ENCODE results near the gene MEF2C.

Gene MEF2C

GRCh38 chr5:88708021-88708420 is 175.0 kb downstream of the MEF2C start:
- intact Hi-C loops (cut with DNase I): no loop called here
- DNase-seq: no peak

GRCh38 chr5:88707216-88707965 is 175.6 kb downstream of the MEF2C start:
- intact Hi-C loops (cut with DNase I): no loop called here
- DNase-seq: no peak

- DNase-seq: no peak
- intact Hi-C loops (cut with DNase I): no loop called here
These were observed 180.7 kb downstream of the MEF2C start for GRCh38 chr5:88702332-88702731.

GRCh38 chr5:88700121-88700520 is 182.9 kb downstream of the MEF2C start:
- intact Hi-C loops (cut with DNase I): no loop called here
- no peak for DNase-seq

GRCh38 chr5:88698290-88698689 is 184.7 kb downstream of the MEF2C start:
- DNase-seq: no peak
- intact Hi-C loops (cut with DNase I): loop anchor here (10.0 kb wide), 1 partner anchor 743 kb away; no protein-coding TSS in a partner anchor

DNA sequence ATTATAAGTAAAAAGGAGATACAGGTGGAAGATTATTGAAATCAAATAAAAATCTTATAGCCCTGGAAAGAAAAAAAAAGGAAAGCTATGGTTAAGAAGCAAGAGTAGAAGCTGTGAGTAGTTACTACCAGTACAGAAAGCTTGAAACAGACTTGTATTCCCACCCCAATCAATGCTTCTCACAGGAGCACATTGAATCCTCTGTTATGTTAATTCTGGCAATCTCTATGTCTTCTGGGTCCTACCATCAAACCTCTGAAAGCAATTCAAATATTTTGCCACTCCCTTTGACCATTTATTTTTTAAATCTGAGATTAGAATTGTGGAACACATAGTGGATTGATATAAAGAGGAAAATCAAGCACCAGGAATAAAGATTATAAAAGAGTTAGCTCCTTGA is 186.5 kb downstream of the MEF2C start:
- no peak for DNase-seq
- intact Hi-C loops (cut with DNase I): loop anchor here (10.0 kb wide), 1 partner anchor 742 kb away; no protein-coding TSS in a partner anchor

DNA sequence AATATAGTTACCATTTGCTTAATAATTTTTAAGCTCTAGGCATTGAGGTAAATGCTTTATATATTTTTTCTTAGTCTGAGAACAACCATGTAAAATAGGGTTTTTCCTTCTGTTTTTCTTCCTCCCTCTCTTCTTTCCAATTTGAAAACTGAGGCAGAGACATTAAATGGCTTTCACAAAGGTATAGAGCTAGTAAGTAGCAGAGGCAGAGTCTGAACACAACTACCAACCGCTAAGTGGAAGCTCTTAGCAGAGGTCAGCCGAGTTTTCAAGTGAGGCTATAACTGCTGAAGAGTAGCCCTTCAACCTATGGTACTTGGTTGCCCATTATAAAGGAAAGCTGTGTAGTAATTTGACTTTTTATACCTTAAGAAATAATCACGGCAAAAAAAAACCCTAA is 187.1 kb downstream of the MEF2C start:
- intact Hi-C loops (cut with DNase I): loop anchor here (10.0 kb wide), 1 partner anchor 741 kb away; no protein-coding TSS in a partner anchor
- no peak for DNase-seq

- intact Hi-C loops (cut with DNase I): loop anchor here (10.0 kb wide), 1 partner anchor 740 kb away; no protein-coding TSS in a partner anchor
These were observed 187.8 kb downstream of the MEF2C start for GRCh38 chr5:88695232-88695631.

GRCh38 chr5:88694023-88694679 is 188.8 kb downstream of the MEF2C start:
- intact Hi-C loops (cut with DNase I): loop anchor here (10.0 kb wide), 1 partner anchor 739 kb away; no protein-coding TSS in a partner anchor
- DNase-seq: no peak

More at GRCh38 chr5:88695232-88695631, 187.8 kb downstream of the MEF2C start:
- no peak for DNase-seq

DNA sequence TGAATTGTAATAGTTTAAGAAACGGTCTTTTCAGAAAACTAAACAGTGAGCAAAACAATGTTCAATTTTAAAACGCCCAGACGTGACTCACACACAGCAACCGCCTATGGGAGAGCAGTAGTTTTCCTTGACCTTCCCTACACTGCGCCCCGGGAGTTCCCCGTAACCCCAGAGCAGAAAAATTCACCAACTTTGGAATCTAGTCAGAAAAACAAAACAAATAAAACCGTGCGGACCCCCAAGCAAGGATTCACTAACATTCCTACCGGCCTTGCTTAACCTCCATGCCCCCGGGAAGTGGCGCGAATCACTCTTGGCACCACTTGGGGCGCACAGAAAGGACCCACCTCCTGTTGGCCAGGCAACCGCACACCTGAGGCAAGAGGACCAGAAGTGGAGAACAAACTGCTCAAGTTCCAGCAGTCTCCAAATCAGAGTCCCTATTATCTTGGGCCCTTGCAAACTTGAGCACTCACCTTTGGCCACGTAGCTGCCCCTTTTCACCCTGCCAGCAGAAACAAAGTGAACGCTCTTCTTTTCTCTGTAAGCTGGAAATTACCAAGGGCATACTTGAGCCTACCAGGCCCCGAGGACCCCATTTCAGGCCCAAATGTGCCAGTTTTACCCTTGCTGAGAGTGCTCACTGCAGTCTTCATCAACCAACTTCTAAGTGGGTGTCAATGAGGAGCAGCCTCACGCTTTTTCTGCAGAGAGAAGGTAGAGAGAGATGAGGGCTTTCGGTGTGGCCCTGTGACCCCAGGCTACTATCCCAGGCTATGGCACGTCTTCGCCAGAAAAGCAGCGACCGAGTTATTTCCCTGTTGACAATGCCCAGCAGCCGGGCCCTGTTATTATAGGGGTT is 189.7 kb downstream of the MEF2C start:
- DNase-seq: no peak
- intact Hi-C loops (cut with DNase I): loop anchor here (10.0 kb wide), 1 partner anchor 739 kb away; no protein-coding TSS in a partner anchor

- intact Hi-C loops (cut with DNase I): loop anchor here (2.0 to 10.0 kb wide), 2 partner anchors 737 to 911 kb away; no protein-coding TSS in a partner anchor
- peak in 15 of 42 donors; percentile 8 to 61 (median 42) for DNase-seq
These were observed 190.8 kb downstream of the MEF2C start for GRCh38 chr5:88691945-88692868.

GRCh38 chr5:88691230-88691582 is 191.8 kb downstream of the MEF2C start:
- no peak for DNase-seq
- intact Hi-C loops (cut with DNase I): loop anchor here (2.0 to 10.0 kb wide), 2 partner anchors 736 to 910 kb away; no protein-coding TSS in a partner anchor

DNA sequence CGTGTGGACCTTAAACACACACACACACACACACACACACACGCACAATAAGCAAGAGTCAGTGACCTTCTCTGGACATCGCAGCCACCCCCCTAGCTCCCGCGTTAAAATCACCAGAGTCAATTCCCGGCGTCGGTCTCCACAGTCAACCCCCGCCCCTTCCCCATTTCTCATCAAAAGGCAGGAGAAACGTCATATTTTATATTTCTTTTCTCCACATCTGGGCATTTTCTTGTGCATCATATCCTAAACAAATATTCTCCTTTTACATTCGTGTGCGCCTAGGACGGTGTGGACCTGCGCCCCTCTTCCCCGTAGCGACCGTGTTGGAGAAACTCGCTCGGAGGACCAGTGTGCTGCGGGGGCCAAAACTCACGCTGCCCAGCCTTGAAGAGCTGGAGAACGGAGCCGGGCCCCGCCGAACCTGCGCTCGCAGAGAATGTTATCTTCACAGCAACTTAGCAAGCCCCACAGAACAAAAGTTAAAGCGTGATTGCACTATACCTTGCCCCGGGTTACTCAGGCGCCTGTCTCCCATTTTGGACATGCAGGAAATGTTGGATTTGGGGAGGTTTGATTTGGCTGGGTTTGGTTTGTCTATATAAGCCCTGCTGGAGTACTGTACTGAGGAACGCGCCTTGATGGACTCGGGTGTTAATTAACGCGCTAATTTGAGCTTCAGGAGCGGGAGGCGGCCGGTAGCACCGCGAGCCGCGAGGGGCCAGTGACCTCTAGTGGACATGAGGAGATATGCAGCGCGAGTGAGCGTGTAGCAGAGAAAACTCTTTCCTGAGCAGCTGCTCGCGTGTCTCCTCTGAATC is 192.4 kb downstream of the MEF2C start:
- peak; percentile 79 to 95 (median 88) for DNase-seq
- intact Hi-C loops (cut with DNase I): loop anchor here (2.0 to 10.0 kb wide), 2 partner anchors 736 to 910 kb away; no protein-coding TSS in a partner anchor

- peak in 14 of 42 donors; percentile 27 to 74 (median 54) for DNase-seq
These were observed 193.1 kb downstream of the MEF2C start for GRCh38 chr5:88689668-88690408.

GRCh38 chr5:88688984-88689667 is 193.9 kb downstream of the MEF2C start:
- DNase-seq: peak in 11 of 42 donors; percentile 16 to 54 (median 40)
- intact Hi-C loops (cut with DNase I): loop anchor here (10.0 kb wide), 1 partner anchor 1274 kb away; the partner anchor contains the start of gene CCNH

More at GRCh38 chr5:88689668-88690408, 193.1 kb downstream of the MEF2C start:
- intact Hi-C loops (cut with DNase I): loop anchor here (2.0 to 10.0 kb wide), 3 partner anchors 735 to 1275 kb away; partner anchors contain the start of gene CCNH
